Right lobe of liver (tissue), 6 donors: ENCODE data around the gene AP2M1. TPM values are rescaled to one million over a fixed set of nuclear protein-coding genes. Genes with fewer than 3 reads are reported as not detected.

Experiments
- ATAC-seq, 4 donors: fragments of 200-7000 bp; cut with Tn5 transposase; one replicate each; pipeline ENCODE4 v1.9.1; 2020; ENCODE audit warnings: mild to moderate bottlenecking in 4 of 4, moderate library complexity in 4 of 4
- DNase-seq, 3 donors: peaks; one replicate each; pipeline ENCODE4 v3.0.0-alpha.2; 2020
- H3K27ac ChIP-seq, 3 donors: fragments of 200-600 bp; one replicate each; pipeline ENCODE4 v1.8.0; 2022
- H3K27me3 ChIP-seq, 2 donors: fragments of 200-600 bp; one replicate each; pipeline ENCODE4 v1.8.0; 2022
- H3K36me3 ChIP-seq, 4 donors: fragments of 200-600 bp; sonication (generic) in 1 of 4; one replicate each; pipeline versions ENCODE4 v1.5.1 to v1.8.0; 2017 to 2022; ENCODE audit warnings: control low read depth in 1 of 4
- H3K4me1 ChIP-seq, 4 donors: fragments of 200-600 bp; sonication (generic) in 1 of 4; one replicate each; pipeline versions ENCODE4 v1.5.1 to v1.8.0; 2017 to 2022; ENCODE audit warnings: control low read depth in 1 of 4
- H3K4me3 ChIP-seq, 3 donors: fragments of 200-600 bp; one replicate each; pipeline ENCODE4 v1.8.0; 2022
- H3K9me3 ChIP-seq, 4 donors: fragments of 200-600 bp; sonication (generic) in 1 of 4; one replicate each; pipeline versions ENCODE4 v1.5.1 to v1.8.0; 2017 to 2022; ENCODE audit warnings: control low read depth in 1 of 4
- CTCF ChIP-seq, 4 donors: fragments of 200-600 bp in 3 of 4; fragments of 450-650 bp in 1 of 4; IDR thresholded peaks; one replicate each; pipeline versions ENCODE4 v1.5.1 to v1.8.0; 2016 to 2022; ENCODE audit warnings: antibody characterized with exemption in 4 of 4, mild to moderate bottlenecking in 2 of 4
- POLR2A ChIP-seq: fragments of 450-650 bp; IDR thresholded peaks from one replicate; pipeline ENCODE4 v1.6.1; 2017; ENCODE audit warnings: antibody characterized with exemption, mild to moderate bottlenecking
- WGBS: methylation state at CpG from one replicate; pipeline ENCODE4 v1.1.6; 2018; ENCODE audit warnings: low coverage, low lambda C conversion rate; ENCODE audit not compliant: insufficient coverage; ENCODE audit errors: missing lambda C conversion rate; 5-methylcytosine and 5-hydroxymethylcytosine counted together
- intact Hi-C, 2 donors: fragments of 100-400 bp; cut with DNase I; formaldehyde crosslinking; loops; one replicate each; pipeline versions ENCODE4 v1.11.2 to v1.14.1; 2022
- total RNA-seq, 6 experiments: library from RNA; depleted of rRNA in 2 of 6; stranded (reverse); fragments of >200 nt in 2 of 6; fragmentation: NEBNext Ultra II Directional in 3 of 6; extraction: Animal tissue kit (Norgen Biotek cat#: 25700) in 3 of 6; gene quantifications; one replicate each; pipeline versions ENCODE4 v1.1.0 to v1.2.4, GENCODE V29; 2016 to 2023
- donor health status: DM: no; HTN: yes; CAD: no.
- donor health status: DM: no; HTN: no; CAD: no.
- donor health status: DM: no; HTN: no; CAD: no.
- donor health status: DM: no; HTN: yes; CAD: no.
- donor health status: DM: no; HTN: yes; CAD: no.

The AP2M1 gene
- total RNA-seq, 6 experiments from 2014 or later, result 87.4 to 119 (median 105) TPM

- no peak overlapping the region for H3K4me3 ChIP-seq
- no CpG with 5 or more reads among the region's 5 CpGs for WGBS
- no peak for TF ChIP-seq POLR2A
- no peak for TF ChIP-seq CTCF (IDR thresholded peaks at IDR 0.05)
- H3K27ac ChIP-seq, result no peak overlapping the region
- ATAC-seq (no peak), DNase-seq (no peak)
- H3K27me3 ChIP-seq, result no peaks in the 10 kb centered on the region
- peaks cover 0 to 15% (median 0%) of the 10 kb centered on the region in 4 donors for H3K4me1 ChIP-seq
- intact Hi-C loops, result no loop called here
- H3K9me3 ChIP-seq, result no peaks in the 10 kb centered on the region
- H3K36me3 ChIP-seq, result peaks cover 19 to 64% (median 40%) of the 10 kb centered on the region in 4 donors
Observed at GRCh38 chr3:184183679-184184078, 9.0 kb downstream of the AP2M1 start.

GRCh38 chr3:184184546-184185230 lies 10.0 kb downstream of the AP2M1 start:
- intact Hi-C loops, result no loop called here
- Histone ChIP-seq H3K27me3 (no peaks in the 10 kb centered on the region), H3K4me1 (peaks cover 0 to 15% (median 0%) of the 10 kb centered on the region in 4 donors), H3K36me3 (peaks cover 19 to 64% (median 44%) of the 10 kb centered on the region in 4 donors), H3K4me3 (no peak overlapping the region), H3K27ac (no peak overlapping the region), H3K9me3 (no peaks in the 10 kb centered on the region)
- 92% methylated on average over 13 of the region's 18 CpGs for WGBS
- ATAC-seq (no peak), DNase-seq (no peak)
- no peak for TF ChIP-seq POLR2A
- no peak for TF ChIP-seq CTCF (IDR thresholded peaks at IDR 0.05)

- peak; percentile 93 to 97 (median 96) for ATAC-seq
- H3K27me3 ChIP-seq, result no peaks in the 10 kb centered on the region
- peak overlapping the region; percentile 72 to 88 (median 85) for H3K27ac ChIP-seq
- under 1% methylated on average over 21 of the region's 55 CpGs for WGBS
- TF ChIP-seq POLR2A (no peak), CTCF (IDR thresholded peaks at IDR 0.05) (no peak)
- DNase-seq, result peak; percentile 99 to 100 (median 99)
- peaks cover 0 to 15% (median 0%) of the 10 kb centered on the region in 4 donors for H3K4me1 ChIP-seq
- intact Hi-C loops, result no loop called here
- H3K4me3 ChIP-seq, result peak overlapping the region; percentile 94 to 97 (median 96)
- H3K9me3 ChIP-seq, result no peaks in the 10 kb centered on the region
- peaks cover 19 to 64% (median 44%) of the 10 kb centered on the region in 4 donors for H3K36me3 ChIP-seq
Observed at GRCh38 chr3:184185461-184186183, 11.0 kb downstream of the AP2M1 start.

GRCh38 chr3:184186184-184186901 lies 11.7 kb downstream of the AP2M1 start, which contains the start of gene ABCF3:
TSS of gene ABCF3 (plus strand) at chr3:184186199. CDS start at chr3:184186208, 9 bp downstream.
- Histone ChIP-seq H3K4me3 (peak within 1 kb of the TSS; percentile 94 to 97 (median 96)), H3K4me1 (peaks cover 0 to 15% (median 0%) of the 10 kb centered on the region in 4 donors), H3K27me3 (no peaks in the 10 kb centered on the region), H3K9me3 (no peaks in the 10 kb centered on the region), H3K27ac (peak within 1 kb of the TSS; percentile 72 to 88 (median 85)), H3K36me3 (peaks cover 18 to 64% (median 43%) of the 10 kb centered on the region in 4 donors)
- WGBS, result under 1% methylated on average over 28 of the region's 45 CpGs
- peak in 2 of 3 donors; percentile 69 to 76 for DNase-seq
- intact Hi-C loops, result no loop called here
- peak; percentile 70 for TF ChIP-seq POLR2A
- TF ChIP-seq CTCF (IDR thresholded peaks at IDR 0.05), result no peak
- peak; percentile 31 to 53 (median 49) for ATAC-seq
